HepG2 (cell line): ENCODE results near the gene NOTCH4. TPM values are rescaled to one million over a fixed set of nuclear protein-coding genes. Genes with fewer than 3 reads are reported as not detected.

Source experiments
- BCL3 ChIP-seq: sonication (generic); formaldehyde crosslinking; IDR thresholded peaks from 2 replicates; pipeline ENCODE4 v1.5.1; 2020; ENCODE audit warnings: mild to moderate bottlenecking, missing genetic modification reagents, moderate library complexity
- EEA1 ChIP-seq: sonication (generic); formaldehyde crosslinking; IDR thresholded peaks from 2 replicates; pipeline ENCODE4 v1.5.1; 2020; ENCODE audit warnings: mild to moderate bottlenecking, missing genetic modification reagents, borderline replicate concordance
- EP300 ChIP-seq, 3 experiments: sonication (generic) in 1 of 3; formaldehyde crosslinking in 1 of 3; IDR thresholded peaks; 2 replicates each; pipeline versions ENCODE4 v1.5.1 to v1.6.1; 2011 to 2020; ENCODE audit warnings: low read depth in 2 of 3, low read length in 2 of 3, borderline replicate concordance in 1 of 3, improper control_type of control experiment in 1 of 3, mild to moderate bottlenecking in 1 of 3, missing genetic modification reagents in 1 of 3, moderate library complexity in 1 of 3
- HNRNPL ChIP-seq: fragments of 200-400 bp; formaldehyde crosslinking; IDR thresholded peaks from 2 replicates; pipeline ENCODE4 v1.6.1; 2017; ENCODE audit warnings: mild to moderate bottlenecking, low read depth, low read length
- KMT2A ChIP-seq: sonication (generic); formaldehyde crosslinking; IDR thresholded peaks from 2 replicates; pipeline ENCODE4 v1.4.0; 2020; ENCODE audit warnings: missing genetic modification reagents
- MEIS2 ChIP-seq: sonication (generic); formaldehyde crosslinking; IDR thresholded peaks from 2 replicates; pipeline ENCODE4 v1.9.0; 2021; ENCODE audit warnings: mild to moderate bottlenecking, missing genetic modification reagents
- MTA1 ChIP-seq: sonication (generic); formaldehyde crosslinking; IDR thresholded peaks from 2 replicates; pipeline ENCODE4 v1.4.0; 2020; ENCODE audit warnings: missing genetic modification reagents, mild to moderate bottlenecking, borderline replicate concordance
- MXD4 ChIP-seq: IDR thresholded peaks from 2 replicates; pipeline ENCODE4 v1.6.1; 2016; ENCODE audit warnings: mild to moderate bottlenecking, missing biosample characterization, missing genetic modification reagents
- PATZ1 ChIP-seq: sonication (generic); formaldehyde crosslinking; IDR thresholded peaks from 2 replicates; pipeline ENCODE4 v1.4.0; 2020; ENCODE audit warnings: missing genetic modification reagents
- PCBP2 ChIP-seq: fragments of 200-400 bp; formaldehyde crosslinking; optimal IDR thresholded peaks from 2 replicates; pipeline ENCODE3; 2018; ENCODE audit warnings: low read length, low read depth; ENCODE audit not compliant: poor library complexity, severe bottlenecking
- PHF20 ChIP-seq: sonication (generic); formaldehyde crosslinking; IDR thresholded peaks from 2 replicates; pipeline ENCODE4 v1.5.0; 2020; ENCODE audit warnings: mild to moderate bottlenecking, missing genetic modification reagents
- SETDB1 ChIP-seq: sonication (generic); formaldehyde crosslinking; IDR thresholded peaks from 2 replicates; pipeline ENCODE4 v1.5.1; 2020; ENCODE audit warnings: missing genetic modification reagents, mild to moderate bottlenecking, borderline replicate concordance
- SIX4 ChIP-seq: sonication (generic); formaldehyde crosslinking; IDR thresholded peaks from 2 replicates; pipeline ENCODE4 v1.4.0; 2020; ENCODE audit warnings: missing genetic modification reagents
- SMAD9 ChIP-seq: sonication (generic); formaldehyde crosslinking; IDR thresholded peaks from 2 replicates; pipeline ENCODE4 v1.5.1; 2020; ENCODE audit warnings: mild to moderate bottlenecking, missing genetic modification reagents
- SMYD3 ChIP-seq: sonication (generic); formaldehyde crosslinking; IDR thresholded peaks from 2 replicates; pipeline ENCODE4 v1.8.1; 2023; ENCODE audit warnings: mild to moderate bottlenecking, missing genetic modification reagents
- TAF15 ChIP-seq: fragments of 200-400 bp; formaldehyde crosslinking; IDR thresholded peaks from one replicate; pipeline ENCODE4 v1.6.1; 2018; ENCODE audit warnings: mild to moderate bottlenecking, low read depth, low read length; ENCODE audit not compliant: poor library complexity, severe bottlenecking
- YEATS4 ChIP-seq: sonication (generic); formaldehyde crosslinking; IDR thresholded peaks from 2 replicates; pipeline ENCODE4 v1.4.0; 2020; ENCODE audit warnings: missing genetic modification reagents, borderline replicate concordance
- ZFP41 ChIP-seq: sonication (generic); formaldehyde crosslinking; IDR thresholded peaks from 2 replicates; pipeline ENCODE4 v1.4.0; 2020; ENCODE audit warnings: mild to moderate bottlenecking, missing genetic modification reagents, borderline replicate concordance
- ZNF276 ChIP-seq: sonication (generic); formaldehyde crosslinking; IDR thresholded peaks from 2 replicates; pipeline ENCODE4 v1.4.0; 2020; ENCODE audit warnings: mild to moderate bottlenecking, low read depth, missing genetic modification reagents
- ZNF317 ChIP-seq: sonication (generic); formaldehyde crosslinking; IDR thresholded peaks from 2 replicates; pipeline ENCODE4 v1.5.0; 2020; ENCODE audit warnings: mild to moderate bottlenecking, missing genetic modification reagents
- ZNF329 ChIP-seq: sonication (generic); formaldehyde crosslinking; IDR thresholded peaks from 2 replicates; pipeline ENCODE4 v1.9.0; 2021; ENCODE audit warnings: low read depth, mild to moderate bottlenecking, missing genetic modification reagents
- ZNF546 ChIP-seq: sonication (generic); formaldehyde crosslinking; conservative IDR thresholded peaks from 2 replicates; pipeline ENCODE4 v1.8.1; 2023; ENCODE audit warnings: mild to moderate bottlenecking, missing genetic modification reagents
- ZNF629 ChIP-seq: sonication (generic); formaldehyde crosslinking; conservative IDR thresholded peaks from 2 replicates; pipeline ENCODE4 v1.5.0; 2020; ENCODE audit warnings: missing genetic modification reagents
- polyA plus RNA-seq, 8 experiments: library from polyadenylated mRNA; depleted of rRNA in 3 of 8; stranded (reverse) in 7 of 8; unstranded in 1 of 8; fragments of >200 nt; fragmentation: Illumina TruSeq in 4 of 8; extraction: Trizol in 4 of 8; gene quantifications; 2 replicates each; pipeline versions ENCODE4 v1.2.1 to v1.2.3, GENCODE V29; 2011 to 2016; ENCODE audit warnings: low read depth in 4 of 8, missing spikeins in 1 of 8, mixed read lengths in 1 of 8; ENCODE audit not compliant: insufficient read depth in 1 of 8
- total RNA-seq, 5 experiments: library from RNA; depleted of rRNA; stranded (reverse); fragments of >200 nt; fragmentation: Illumina TruSeq; extraction: Trizol; gene quantifications; 2 replicates each; pipeline ENCODE4 v1.2.3, GENCODE V29; 2016; ENCODE audit warnings: low read depth in 1 of 5

The NOTCH4 gene
- total and polyA plus RNA-seq, 2 of the 13 experiments (the other 11 are each of a cell fraction or from before 2014, with no cell fraction given), result 0.51 to 0.83 TPM

GRCh38 chr6:32190054-32190851, 33.6 kb downstream of the NOTCH4 start, which contains the start of gene PBX2 (continued):
- TF ChIP-seq ZNF329 (CRISPR knock-in tag), result peak; percentile 35; the same call in 1 of the 2 replicates
- peak; percentile 63; the same call in 1 of the 2 replicates for TF ChIP-seq PHF20 (CRISPR knock-in tag)
- TF ChIP-seq ZNF629 (CRISPR knock-in tag), result no peak
- peak; percentile 45; the same call in 1 of the 2 replicates for TF ChIP-seq MTA1 (CRISPR knock-in tag)
- TF ChIP-seq ZNF317 (CRISPR knock-in tag), result 0 out of 2 replicates have a peak, but pooled peaks have one; percentile 69
- 0 out of 2 replicates have a peak, but pooled peaks have one; percentile 61 for TF ChIP-seq ZNF276 (CRISPR knock-in tag)
- peak; percentile 25; the same call in 1 of the 2 replicates for TF ChIP-seq EEA1 (CRISPR knock-in tag)
- TF ChIP-seq EP300 (IDR thresholded peaks at IDR 0.05; ENCODE audit: low read depth in 2 of 2, low read length in 2 of 2), result 0 out of 4 replicates have a peak, but pooled peaks of 1 of the 2 experiments have one; percentile 23
- 0 out of 2 replicates have a peak, but pooled peaks have one; percentile 30 for TF ChIP-seq EP300 (CRISPR knock-in tag; IDR thresholded peaks at IDR 0.05; ENCODE audit: borderline replicate concordance)
- TF ChIP-seq BCL3 (CRISPR knock-in tag), result 0 out of 2 replicates have a peak, but pooled peaks have one; percentile 43
- TF ChIP-seq MEIS2 (CRISPR knock-in tag), result 0 out of 2 replicates have a peak, but pooled peaks have one; percentile 29
- TF ChIP-seq SETDB1 (CRISPR knock-in tag), result no peak
- TF ChIP-seq MXD4, result no peak
- peak; percentile 81 for TF ChIP-seq PCBP2
- 0 out of 2 replicates have a peak, but pooled peaks have one; percentile 10 for TF ChIP-seq SIX4
- TF ChIP-seq KMT2A (CRISPR knock-in tag), result no peak; the same call in 1 of the 2 replicates
- TF ChIP-seq HNRNPL, result no peak
- no peak for TF ChIP-seq ZFP41 (CRISPR knock-in tag)
- 0 out of 2 replicates have a peak, but pooled peaks have one; percentile 11 for TF ChIP-seq SMAD9 (CRISPR knock-in tag)
- TF ChIP-seq TAF15, result no peak
- TF ChIP-seq PATZ1 (CRISPR knock-in tag), result peak; percentile 70; the same call in 1 of the 2 replicates
- TF ChIP-seq YEATS4 (CRISPR knock-in tag), result no peak
- TF ChIP-seq ZNF546 (CRISPR knock-in tag), result no peak
- TF ChIP-seq SMYD3, result 0 out of 2 replicates have a peak, but pooled peaks have one; percentile 36
